Eye (tissue), 1 donor: ENCODE data around the gene H2AZ2.
"Not testable (repeated sequence)": the region's sequence is repeated elsewhere in the genome, so short reads cannot be mapped to it uniquely, and the experiment has no call there.

Experiments
- DNase-seq: peaks from one replicate; pipeline ENCODE4 v3.0.0-alpha.2; 2015

H2AZ2 gene

DNA sequence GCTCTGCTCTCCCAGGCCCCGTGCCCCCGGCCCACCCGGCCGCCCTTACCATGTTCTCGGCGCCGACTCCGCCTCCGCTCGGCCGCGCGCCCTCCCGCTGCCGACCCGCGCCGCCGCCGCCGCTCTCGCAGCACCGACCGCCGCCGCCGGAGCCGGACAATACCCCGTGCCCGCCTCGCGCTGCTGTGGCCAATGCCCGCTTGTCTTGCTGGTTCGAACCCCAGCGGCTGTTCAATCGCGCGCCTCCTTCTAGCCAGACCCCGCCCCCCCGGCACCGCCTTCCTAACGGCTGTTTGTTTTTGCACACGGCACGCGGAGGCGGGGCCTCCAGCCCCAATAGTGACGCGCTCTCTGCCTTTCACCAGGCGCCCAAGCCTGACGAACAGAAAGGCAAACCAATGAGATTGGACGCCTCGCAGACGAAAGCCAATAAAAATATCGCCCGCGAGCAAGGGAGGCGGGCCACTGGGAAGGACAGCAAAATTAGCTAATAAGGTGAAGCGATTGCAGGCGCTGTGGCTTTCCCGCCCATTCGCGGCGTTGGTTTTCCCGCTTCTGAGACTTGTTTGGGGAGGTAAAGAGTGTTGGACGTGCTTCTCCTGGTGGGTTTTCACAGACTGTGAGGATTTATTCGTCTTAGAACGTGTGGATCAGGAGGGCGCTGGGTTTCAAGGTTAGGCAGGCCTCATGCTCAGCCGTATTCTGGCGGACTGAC is at the start of gene H2AZ2:
Gene H2AZ2 (minus strand): TSS at position 168 of the 715 bp plus-strand sequence. CDS start 116 bp downstream, at position 52.
- DNase-seq: peak; percentile 100

DNA sequence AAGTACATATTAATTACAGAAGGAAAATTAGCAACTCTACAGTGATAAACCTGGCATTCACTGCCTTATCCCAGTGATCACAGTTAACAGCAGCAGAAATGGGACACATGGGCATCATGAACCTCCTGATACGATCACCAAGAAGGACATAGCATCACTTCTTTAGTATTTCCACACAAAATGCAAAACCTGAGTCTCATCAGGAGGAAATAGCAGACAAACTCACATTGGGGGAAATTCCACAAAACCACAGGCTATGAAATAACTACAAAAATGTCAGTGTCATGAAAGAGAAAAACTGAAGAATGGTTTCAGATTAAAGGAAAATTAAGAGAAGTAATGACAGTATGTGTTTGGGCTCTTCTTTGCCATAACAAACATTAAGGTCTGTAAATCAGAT is 49.4 kb upstream of the H2AZ2 start:
- DNase-seq: no peak

DNA sequence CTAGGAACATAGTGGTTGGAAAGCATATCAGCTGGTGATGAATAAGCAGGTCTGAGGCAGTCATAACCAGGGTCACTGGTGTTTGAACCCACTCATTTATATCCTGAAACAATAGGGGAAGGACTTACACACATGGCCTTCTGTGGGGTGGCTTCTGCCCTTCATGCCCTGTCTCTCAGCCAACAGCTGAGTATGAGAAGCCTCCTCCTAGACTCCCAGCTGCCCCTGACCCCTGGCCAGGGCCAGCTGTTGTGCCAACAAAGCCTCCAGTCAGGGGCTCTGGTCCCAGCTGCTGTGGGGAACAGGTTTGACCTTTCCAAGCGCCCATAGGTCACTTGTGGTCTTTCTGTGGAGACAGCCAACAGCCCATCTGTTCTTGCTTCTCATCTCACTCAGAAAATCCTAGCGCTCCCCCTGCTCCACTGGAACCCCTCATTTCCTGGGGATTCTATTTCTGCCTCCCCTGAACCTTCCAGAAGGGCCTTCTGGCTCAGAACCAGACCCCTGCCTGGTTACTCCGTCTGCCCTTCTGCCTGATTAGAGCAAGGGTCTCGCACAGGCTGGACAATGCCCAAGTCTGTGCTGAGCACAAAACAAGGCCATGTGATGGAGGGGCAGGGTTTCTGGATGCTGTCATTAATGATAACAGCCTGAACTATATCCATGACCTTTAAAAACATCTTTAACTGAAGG is 47.1 kb upstream of the H2AZ2 start:
- DNase-seq: peak; percentile 54

DNA sequence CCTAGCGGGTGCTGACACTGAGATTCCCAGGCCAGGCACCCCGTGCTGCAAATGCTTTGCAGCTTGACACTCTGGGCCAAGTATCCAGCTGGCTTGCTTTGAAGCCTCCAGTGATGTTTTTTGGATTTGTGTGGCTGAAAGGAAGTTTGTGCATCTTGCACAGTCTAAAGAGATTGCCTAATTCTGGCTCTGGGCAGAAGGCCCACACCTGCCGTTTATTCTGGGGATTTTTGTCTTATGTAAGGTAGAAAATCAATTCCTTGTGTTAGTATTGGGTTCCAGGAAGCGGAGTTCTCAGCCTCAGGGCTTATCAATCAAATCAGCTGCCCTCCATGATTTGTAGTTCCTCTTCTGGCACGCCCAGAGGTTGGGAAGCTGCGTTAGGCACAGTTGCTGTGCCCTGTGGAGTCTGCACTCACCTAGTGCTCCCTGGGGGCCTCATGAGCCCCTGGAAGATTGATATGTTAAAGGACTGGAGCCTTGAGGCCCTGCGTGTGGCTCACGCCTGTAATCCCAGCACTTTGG is 45.9 kb upstream of the H2AZ2 start:
- DNase-seq: no peak

DNA sequence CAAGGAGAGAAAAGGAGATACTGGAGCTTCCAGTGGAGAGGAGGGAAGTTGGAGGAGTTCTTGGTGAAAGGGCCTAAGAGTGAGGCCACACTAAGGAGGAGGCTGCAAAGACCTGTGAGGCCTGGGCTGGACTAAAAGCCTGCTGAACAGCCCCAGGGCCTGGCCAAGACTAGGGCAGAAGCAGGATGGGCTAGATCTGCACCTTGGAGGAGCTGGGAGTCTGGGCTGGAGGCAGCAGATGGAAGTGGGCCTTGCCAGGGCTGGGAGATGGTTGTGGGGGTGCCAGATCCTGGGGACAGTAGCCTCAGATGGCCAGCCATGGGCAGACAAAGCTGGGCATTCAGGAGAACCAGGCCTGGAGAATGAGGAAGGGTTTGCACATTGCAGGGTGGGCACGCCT is 43.9 kb upstream of the H2AZ2 start:
- no peak for DNase-seq

DNA sequence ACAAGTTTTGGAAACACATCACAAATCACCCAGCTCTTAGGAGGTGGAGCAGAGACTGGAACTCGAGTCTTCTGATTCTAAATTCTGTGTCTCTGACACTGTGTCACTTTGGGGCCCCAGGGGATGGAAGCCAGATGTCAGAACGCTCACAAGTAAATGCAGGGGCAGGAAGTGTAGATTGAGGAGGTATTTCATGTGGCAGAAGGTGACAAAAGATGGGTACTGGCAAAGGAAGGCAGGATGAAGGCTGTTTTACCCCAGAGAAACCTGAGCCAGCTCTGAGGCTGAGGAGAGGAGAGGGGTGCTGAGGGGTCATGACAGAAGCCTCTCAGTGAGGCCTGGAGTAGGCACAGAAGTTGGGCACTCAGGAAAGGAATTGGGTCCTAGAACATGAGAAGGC is 43.5 kb upstream of the H2AZ2 start:
- no peak for DNase-seq

DNA sequence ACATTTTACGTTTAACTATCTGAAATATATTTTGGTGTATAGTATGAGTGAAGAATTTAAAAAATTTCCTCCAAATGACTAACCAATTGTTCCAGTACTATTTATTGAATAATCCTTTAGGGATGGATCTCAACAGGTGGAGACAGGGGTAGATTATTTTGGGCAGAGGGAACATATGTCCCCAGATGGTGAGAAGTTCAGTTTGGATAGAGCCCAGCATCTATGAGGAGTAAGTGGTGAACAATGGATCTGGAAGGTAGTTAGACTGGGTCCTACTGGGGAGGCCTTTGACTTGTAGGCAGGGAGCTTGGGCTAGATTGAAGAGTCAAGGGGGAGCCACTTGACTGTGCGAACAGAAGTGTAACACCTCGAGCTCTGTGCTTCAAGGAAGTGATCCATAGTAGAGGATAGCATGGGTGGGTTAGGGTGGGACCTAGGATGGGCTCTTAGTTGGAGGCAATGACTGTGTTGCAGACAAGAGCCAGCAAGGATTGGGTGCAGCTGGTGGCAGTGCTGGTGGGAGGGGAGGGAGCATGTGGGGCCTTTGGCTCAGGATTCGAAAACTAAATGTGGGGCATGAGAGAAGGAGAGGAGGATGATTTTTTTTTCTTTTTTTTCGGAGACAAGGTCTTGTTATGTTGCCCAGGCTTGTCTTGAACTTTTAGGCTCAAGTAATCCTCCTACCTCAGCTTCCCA is 41.3 kb upstream of the H2AZ2 start:
- no peak for DNase-seq

DNA sequence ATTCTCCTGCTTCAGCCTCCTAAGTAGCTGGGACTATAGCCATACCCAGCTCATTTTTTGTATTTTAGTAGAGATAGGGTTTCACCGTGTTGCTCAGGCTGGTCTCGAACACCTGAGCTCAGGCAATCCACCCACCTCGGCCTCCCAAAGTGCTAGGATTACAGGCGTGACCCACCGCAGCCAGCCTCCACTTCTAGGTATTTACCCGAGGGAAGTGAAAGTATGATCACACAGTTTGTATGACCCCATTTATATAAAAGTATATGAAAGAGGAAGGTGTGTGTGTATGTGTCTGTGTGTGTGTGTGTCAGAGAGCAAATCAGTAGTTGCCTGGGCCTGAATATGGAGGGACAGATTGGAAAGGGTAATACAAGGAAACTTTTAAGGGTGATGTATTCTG is 39.4 kb upstream of the H2AZ2 start:
- no peak for DNase-seq

DNA sequence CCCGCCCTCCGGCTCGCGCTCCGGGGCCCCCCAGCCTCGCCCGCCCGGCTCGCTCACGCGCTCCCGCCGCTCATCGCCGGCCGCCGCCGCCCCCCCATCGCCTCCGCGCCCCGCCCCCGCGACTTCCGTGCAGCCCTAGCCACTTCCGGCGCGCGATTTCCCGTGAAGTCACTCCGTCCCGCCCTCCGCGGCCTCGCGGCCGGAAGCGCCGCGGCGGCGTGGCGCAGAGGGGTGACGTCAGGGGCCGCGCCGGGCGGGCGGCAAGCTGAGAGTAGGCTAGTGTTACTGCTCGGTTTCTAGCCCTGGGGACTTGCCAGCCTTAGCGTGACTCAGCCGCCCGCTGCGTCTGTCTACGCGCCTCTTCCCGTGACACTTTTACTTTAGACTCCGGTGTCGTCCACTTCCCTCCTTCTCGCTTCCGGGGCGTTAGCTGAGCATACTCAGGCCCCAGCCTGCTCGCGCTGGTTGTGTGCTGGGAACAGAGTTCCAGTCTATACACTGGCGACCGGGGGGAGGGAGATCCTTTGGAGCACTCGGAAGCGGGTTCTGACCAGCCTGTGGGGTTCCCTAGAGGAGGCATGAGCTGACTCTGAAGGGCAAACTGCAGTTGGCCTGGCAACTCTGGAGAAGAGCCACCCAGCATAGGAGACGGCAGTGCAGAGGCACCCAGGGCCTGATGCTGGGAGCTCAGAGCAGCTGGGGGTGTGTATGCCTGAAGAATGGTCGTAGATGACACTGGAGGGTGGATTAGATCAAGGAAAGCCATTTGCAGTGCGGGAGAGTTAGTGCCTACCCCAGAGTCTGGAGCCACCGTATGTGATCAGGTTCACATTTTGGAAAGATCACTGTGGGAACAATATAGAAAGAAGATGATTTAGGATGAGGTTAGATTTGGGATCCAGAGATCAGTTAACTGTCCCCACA is 37.8 kb upstream of the H2AZ2 start, which contains the start of gene PURB:
Gene PURB (minus strand): TSS at position 137 of the 924 bp plus-strand sequence. CDS start 182 bp downstream, outside the sequence.
- peak; percentile 98 for DNase-seq

DNA sequence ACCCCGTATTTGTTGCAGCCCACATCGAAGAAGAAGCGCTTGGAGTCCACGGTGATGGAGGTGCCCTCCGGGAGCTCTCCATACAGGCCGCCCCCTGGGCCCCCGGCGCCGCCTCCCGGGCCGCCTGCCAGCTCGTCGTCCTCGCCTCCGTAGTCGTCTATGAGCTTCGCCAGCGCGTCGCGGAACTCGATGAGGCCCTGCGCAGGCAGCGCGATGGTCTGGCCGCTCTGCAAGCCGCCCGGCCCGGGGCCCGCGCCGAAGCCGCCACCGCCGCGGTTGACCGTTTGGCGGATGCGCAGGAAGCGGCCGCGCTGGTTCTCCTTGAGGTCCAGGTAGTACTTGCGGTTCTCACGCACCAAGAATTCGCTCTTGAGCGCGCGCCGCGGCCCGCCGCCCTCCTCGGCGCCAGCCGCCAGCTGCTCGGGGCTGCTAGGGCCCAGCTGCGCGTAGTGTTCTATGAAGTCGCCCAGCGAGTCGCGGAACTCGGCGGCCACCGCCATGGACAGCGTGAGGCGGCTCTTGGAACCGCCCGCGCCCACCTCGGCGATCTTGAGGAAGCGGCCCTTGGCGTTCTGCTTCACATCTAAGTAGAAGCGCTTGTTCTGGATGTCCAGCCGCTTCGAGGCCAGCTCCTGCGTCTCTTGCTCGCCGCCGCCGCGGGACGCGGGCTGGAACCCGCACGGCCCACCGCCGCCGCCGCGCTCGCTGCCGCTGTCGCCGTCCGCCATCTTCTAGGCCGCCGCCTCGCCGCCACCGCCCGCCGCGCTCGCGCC is 36.9 kb upstream of the H2AZ2 start:
- DNase-seq: peak; percentile 75

DNA sequence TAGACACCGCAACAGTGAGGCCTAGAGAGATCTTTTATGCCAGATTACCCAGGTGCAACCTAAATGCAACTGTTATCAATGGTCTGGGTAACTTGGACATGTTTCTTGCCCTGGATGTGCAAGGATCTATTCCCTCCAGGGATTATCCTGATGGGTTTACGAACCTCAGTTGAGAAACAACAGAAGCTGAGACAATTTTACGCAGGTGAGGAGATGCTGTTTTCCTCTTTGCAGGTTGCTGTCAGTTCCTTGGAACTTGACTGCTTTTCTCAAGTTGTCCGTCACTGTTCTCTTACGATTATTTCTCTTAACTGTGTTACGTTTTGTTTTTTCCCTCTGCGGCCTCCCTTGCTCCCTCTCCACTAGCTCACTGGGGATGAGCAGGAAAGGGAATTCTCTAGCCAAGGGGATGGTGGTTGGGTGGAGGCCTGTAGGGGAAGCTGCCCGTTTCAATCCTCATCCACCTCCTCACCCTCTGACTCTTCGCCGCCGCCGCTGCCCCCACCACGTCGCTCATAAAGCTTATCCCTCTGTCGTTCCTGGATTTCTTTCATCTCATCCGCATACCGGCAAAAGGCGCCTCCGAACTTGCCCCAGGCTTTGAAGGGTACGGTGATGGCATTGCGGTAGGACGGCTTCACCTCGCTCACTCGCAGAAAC is 36.2 kb upstream of the H2AZ2 start:
- no peak for DNase-seq

DNA sequence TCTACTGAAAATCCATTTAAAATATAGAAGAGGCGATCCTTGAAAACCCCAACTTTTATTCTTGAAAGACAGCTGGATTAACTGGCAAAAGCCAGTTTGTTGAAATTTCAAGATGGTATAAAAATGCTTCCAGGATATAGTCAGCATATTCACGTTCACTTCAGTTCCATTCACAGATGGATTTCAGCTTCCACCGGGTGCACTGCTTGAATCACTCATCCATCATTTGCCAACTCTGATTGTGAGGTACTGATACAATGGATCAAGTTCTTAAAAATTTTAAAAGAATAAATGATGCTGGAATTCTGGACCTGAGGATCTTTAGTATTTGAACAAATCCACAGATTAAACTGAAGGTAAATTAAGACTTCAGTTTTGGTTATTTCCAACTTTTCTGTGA is 35.0 kb upstream of the H2AZ2 start:
- no peak for DNase-seq

DNA sequence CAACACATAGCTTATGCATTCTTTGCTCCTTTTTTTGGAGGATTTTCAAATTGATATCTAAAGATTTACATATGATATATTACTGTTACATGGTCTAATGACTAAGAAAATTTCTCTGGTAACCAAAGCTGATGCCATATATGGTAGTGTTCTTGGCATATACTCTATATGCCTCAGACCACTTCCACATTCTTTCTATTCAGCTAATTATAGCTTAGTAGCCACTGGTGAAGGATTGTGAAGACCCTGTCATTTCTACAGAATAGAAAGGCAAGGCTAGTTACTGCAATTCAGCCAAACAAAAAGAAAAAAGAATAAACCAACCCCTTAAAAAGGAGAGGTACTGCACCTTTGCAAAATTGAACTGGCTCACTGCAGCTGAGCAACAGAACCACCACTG is 33.7 kb upstream of the H2AZ2 start:
- no peak for DNase-seq

DNA sequence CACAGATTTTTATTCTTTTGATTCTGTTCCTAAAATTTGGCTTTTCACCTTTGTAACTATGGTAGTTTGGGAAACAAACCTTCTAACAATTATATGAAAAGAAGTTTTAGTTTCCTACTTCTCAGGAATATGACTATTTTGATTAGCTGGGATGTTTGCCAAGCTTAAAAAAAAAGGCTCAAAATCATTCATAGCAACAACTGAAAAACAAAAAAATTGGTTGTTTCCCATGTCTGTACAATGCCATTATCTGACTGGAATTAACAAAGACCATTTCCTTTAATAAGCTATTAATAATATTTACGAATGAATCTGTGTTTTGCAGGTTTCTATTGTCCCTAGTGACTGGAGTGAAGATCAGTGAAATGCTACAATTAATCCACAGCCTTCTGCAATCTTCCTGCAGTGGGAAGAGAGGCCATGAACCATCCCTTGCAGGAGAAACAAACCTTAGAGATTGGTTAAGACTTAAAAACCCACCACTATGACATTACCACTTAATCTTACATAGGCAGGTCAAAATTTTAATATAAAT is 33.2 kb upstream of the H2AZ2 start:
- no peak for DNase-seq

DNA sequence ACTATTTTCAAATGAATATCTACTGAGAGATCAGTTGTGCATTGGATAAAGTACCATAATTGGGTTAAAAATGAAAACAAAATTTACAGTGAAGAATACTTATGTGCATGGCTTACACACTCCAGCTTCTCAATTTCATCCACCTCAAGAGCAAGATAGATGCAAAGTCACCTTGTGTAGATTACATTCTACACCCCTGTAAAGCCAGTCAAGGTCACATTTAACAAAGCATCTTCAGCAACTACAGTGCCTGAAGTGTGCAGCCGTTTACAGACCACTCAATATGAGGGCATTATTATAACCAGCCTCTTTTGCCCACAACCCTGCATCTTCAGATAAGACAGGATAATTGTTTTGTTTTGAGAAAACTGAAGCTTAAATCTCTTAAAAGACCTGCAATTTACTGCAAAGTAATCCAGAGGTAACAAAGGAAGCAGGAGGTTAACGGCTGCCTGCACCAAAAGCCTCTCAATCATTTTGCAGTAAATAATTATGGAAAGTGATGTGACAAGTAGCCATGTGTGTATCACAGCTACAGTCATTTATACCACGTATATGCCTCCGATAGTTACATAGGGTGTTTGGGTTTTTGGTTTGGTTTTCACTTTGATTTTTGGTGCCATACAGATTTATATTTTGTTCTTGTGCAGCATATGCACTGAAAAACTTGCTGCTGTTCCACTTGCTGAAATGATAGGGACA is 32.6 kb upstream of the H2AZ2 start:
- DNase-seq: no peak

DNA sequence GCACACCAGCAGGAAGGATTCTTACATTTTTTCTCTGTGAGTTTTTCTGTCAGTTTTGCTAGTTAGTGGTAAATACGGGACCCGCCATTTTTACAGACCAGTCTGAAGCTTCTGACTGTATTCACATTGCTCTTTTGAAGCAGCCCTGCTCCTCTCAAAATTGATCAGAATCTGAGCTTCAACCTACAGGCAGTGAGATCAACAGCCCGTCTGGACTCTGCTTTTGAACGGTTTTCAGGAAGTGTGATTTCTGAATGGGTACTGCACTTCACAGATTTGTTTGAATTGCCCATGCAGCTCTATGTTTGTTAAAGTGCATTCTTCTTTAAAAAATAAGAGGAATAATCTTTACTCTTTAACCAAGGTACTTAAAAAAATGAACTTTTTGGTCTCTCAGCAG is 28.5 kb upstream of the H2AZ2 start:
- no peak for DNase-seq

DNA sequence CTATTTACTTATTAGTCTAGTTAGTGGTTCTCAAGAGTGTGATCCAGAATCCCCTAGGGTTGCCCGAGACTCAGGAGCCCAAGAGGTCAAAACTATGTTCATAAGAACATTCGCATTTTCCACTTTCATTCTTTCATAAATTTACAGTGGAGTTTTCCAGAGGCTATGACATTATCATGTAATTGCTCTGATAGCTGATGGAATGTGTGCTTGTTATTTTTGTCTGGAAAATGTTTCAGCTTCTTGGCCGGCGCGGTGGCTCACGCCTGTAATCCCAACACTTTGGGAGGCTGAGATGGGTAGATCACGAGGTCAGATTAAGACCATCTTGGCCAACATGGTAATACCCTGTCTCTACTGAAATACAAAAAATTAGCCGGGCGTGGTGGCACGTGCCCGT is 27.4 kb upstream of the H2AZ2 start:
- no peak for DNase-seq

DNA sequence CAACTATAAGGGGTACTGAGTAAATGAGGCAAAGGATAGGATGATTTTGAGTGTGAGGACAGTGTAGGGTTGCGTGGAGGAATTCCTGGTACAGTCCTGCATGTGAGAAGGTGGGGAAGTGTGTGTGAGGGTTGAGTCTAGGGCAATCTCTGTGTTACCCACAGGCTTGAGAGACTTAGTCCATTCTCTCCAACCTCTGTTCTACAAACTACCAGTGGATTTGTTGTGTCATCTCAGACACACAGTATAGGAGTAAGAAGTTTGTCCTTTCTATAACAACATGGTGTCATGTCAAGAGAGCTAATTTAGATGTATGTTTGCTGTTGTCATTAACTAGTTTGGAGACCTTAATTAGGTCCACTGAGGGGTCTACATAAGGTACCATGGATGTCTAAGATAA is 24.9 kb upstream of the H2AZ2 start:
- no peak for DNase-seq

DNA sequence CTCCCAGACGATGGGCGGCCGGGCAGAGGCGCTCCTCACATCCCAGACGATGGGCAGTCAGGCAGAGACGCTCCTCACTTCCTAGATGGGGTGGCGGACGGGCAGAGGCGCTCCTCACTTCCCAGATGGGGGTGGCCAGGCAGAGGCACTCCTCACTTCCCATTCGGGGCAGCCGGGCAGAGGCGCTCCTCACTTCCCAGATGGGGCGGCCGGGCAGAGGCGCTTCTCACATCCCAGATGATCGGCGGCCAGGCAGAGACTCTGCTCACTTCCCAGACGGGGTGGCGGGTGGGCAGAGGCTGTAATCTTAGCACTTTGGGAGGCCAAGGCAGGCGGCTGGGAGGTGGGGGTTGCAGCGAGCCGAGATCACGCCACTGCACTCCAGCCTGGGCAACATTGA is 24.0 kb upstream of the H2AZ2 start:
- DNase-seq: not testable (repeated sequence)

DNA sequence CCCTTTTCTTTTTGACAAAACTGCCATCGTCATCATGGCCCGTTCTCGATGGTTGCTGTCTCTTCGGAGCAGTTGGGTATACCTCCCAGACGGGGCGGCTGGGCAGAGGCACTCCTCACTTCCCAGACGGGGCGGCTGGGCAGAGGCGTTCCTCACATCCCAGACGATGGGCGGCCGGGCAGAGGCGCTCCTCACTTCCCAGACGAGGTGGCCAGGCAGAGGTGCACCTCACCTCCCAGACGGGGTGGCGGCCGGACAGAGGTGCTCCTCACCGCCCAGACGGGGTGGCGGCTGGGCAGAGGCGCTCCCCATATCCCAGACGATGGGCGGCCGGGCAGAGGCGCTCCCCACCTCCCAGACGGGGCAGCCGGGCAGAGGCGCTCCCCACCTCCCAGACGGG is 22.9 kb upstream of the H2AZ2 start:
- DNase-seq: not testable (repeated sequence)
